Stimulated activated CD4-positive, alpha-beta T cell treated with anti-CD3 and anti-CD28 coated beads, Interleukin-12 subunit alpha, Interleukin-12 subunit beta, amount 100 ng/mL, for 48 hours (primary cell): ENCODE results near the gene STMP1.

ENCODE experiments used
- DNase-seq, 3 donors: peaks; one replicate each; pipeline ENCODE4 v3.0.0-alpha.2; 2020; ENCODE audit warnings: low read depth in 2 of 3, low spot score in 1 of 3

STMP1 gene

GRCh38 chr7:135718794-135719437, 56.6 kb downstream of the STMP1 start:
- no peak for DNase-seq

DNA sequence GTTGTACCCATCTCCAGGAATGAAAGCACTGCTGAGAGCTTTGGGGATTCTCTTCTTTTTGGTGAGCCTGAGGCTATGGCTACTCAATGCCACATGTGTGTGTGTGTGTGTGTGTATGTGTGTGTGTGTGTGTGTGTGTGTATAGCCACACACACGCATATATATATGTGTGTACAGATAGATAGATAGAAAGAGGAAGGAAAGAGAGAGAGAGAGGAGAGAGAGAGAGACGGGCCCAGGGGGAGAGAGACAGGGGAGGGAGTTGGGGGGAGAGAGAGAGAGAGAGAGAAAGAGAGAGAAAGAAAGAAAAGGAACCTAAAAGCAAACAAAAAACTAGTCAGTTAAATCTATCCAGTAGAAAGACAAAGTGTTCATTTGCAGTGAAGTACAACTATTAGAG, 57.4 kb downstream of the STMP1 start:
- DNase-seq: no peak

DNA sequence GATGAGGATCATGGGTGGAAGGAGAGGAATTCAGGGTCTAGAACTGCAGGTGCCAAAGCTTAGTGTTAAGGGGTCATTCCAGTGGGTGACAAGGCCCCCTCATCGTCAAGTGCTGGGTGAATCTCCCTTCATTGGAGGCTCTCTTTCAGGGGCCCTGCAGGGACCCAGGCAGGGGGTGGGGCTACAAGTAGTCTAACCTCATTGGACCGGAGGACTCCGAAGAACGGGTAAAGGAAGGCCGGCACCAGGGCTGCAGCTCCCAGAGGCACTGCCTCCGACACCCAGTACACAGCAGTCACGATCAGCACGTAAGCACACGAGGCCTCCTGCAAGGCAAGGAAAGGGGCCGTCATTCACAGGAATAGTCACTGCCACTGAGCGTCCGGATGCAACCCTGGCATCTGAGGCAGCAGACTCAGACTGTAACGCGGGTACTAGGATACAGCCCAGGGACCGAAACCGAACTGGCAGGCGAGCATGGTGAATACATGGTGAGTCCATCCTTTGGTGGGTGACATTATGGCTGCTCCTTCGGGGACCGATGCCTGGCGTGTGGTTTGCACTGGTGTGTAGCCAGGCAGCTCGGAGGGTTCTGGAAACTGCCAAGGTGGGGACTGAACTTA, 59.0 kb downstream of the STMP1 start:
- DNase-seq: no peak

- no peak for DNase-seq
Observed at GRCh38 chr7:135723411-135723810, 61.1 kb downstream of the STMP1 start.
